HG03196 (cell line): Measurements from ENCODE around the gene RAMACL.

Source experiments
- ATAC-seq: cut with Tn5 transposase; IDR thresholded peaks from one replicate; pipeline ENCODE4 v1.9.1; 2021; ENCODE audit not compliant: unreplicated experiment

Gene RAMACL

GRCh38 chr6:166559662-166560061, 26.8 kb downstream of the RAMACL start:
- no peak for ATAC-seq

- ATAC-seq, result no peak
These were observed 27.3 kb downstream of the RAMACL start for GRCh38 chr6:166559211-166559610.

GRCh38 chr6:166558156-166559005, 28.1 kb downstream of the RAMACL start:
- ATAC-seq, result no peak

GRCh38 chr6:166556863-166557322, 29.6 kb downstream of the RAMACL start:
- ATAC-seq, result peak; percentile 49

- ATAC-seq, result no peak
These were observed 30.1 kb downstream of the RAMACL start for GRCh38 chr6:166556336-166556735.

- ATAC-seq, result no peak
These were observed 31.4 kb downstream of the RAMACL start for GRCh38 chr6:166555086-166555485.

- ATAC-seq, result no peak
These were observed 32.2 kb downstream of the RAMACL start for GRCh38 chr6:166554316-166554715.

- no peak for ATAC-seq
These were observed 32.8 kb downstream of the RAMACL start for GRCh38 chr6:166553563-166554271.

- no peak for ATAC-seq
These were observed 33.9 kb downstream of the RAMACL start for GRCh38 chr6:166552600-166552999.

- no peak for ATAC-seq
These were observed 34.6 kb downstream of the RAMACL start for GRCh38 chr6:166551754-166552495.

GRCh38 chr6:166546653-166547052, 39.8 kb downstream of the RAMACL start:
- no peak for ATAC-seq

GRCh38 chr6:166545156-166546034, 41.1 kb downstream of the RAMACL start:
- ATAC-seq, result no peak

- ATAC-seq, result no peak
These were observed 42.2 kb downstream of the RAMACL start for GRCh38 chr6:166544296-166544605.

- no peak for ATAC-seq
These were observed 42.7 kb downstream of the RAMACL start for GRCh38 chr6:166543603-166544295.

GRCh38 chr6:166542580-166542912, 43.9 kb downstream of the RAMACL start:
- no peak for ATAC-seq

GRCh38 chr6:166541876-166542579, 44.5 kb downstream of the RAMACL start:
- no peak for ATAC-seq

GRCh38 chr6:166541366-166541765, 45.1 kb downstream of the RAMACL start:
- no peak for ATAC-seq

GRCh38 chr6:166540631-166541331, 45.7 kb downstream of the RAMACL start:
- peak; percentile 93 for ATAC-seq

GRCh38 chr6:166539543-166539942, 46.9 kb downstream of the RAMACL start:
- no peak for ATAC-seq
